GM13977 (cell line): ENCODE results near the gene OPA3.

ENCODE experiments used
- DNase-seq: peaks from one replicate; pipeline ENCODE4 v3.0.0; 2012; ENCODE audit warnings: low spot score
- in situ Hi-C: fragments of 300-500 bp; cut with MboI; formaldehyde crosslinking; loops from one replicate; pipeline ENCODE4 v1.12.0; 2022; ENCODE audit warnings: low sequenced_read_pairs, low pct_unique_long_range_greater_than_20kb, mixed read lengths, inconsistent platforms; ENCODE audit not compliant: unreplicated experiment
- TF ChIP-seq, protein P1 (sequence below): IDR thresholded peaks from 2 replicates; pipeline ENCODE4 v1.5.1; 2012; ENCODE audit warnings: mild to moderate bottlenecking, control low read depth; ENCODE audit not compliant: insufficient read depth; ENCODE audit errors: extremely low read depth, missing control alignments

OPA3 gene

DNA sequence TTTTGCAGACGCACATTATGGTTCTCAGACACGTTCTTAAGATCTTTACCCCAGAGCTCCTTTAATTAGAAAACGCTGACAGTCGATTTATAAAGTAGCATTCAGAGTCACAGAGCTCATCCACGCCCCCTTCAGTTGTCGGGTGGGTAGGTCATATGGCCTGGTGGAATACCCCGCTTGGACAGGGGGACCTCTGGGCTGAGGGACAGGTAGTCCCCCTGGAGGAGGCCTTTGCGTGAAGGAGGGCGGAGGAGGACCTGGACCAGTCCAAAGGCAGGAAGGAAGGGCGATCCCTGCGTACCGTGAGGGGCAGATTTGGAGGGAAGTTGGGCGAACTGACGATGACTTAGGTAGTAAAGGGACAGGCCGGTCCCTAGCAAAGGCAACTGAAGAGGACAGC, 56.9 kb downstream of the OPA3 start:
- no peak for DNase-seq
- TF ChIP-seq, protein P1, sequence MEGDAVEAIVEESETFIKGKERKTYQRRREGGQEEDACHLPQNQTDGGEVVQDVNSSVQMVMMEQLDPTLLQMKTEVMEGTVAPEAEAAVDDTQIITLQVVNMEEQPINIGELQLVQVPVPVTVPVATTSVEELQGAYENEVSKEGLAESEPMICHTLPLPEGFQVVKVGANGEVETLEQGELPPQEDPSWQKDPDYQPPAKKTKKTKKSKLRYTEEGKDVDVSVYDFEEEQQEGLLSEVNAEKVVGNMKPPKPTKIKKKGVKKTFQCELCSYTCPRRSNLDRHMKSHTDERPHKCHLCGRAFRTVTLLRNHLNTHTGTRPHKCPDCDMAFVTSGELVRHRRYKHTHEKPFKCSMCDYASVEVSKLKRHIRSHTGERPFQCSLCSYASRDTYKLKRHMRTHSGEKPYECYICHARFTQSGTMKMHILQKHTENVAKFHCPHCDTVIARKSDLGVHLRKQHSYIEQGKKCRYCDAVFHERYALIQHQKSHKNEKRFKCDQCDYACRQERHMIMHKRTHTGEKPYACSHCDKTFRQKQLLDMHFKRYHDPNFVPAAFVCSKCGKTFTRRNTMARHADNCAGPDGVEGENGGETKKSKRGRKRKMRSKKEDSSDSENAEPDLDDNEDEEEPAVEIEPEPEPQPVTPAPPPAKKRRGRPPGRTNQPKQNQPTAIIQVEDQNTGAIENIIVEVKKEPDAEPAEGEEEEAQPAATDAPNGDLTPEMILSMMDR, result no peak
- in situ Hi-C loops, result no loop called here

DNA sequence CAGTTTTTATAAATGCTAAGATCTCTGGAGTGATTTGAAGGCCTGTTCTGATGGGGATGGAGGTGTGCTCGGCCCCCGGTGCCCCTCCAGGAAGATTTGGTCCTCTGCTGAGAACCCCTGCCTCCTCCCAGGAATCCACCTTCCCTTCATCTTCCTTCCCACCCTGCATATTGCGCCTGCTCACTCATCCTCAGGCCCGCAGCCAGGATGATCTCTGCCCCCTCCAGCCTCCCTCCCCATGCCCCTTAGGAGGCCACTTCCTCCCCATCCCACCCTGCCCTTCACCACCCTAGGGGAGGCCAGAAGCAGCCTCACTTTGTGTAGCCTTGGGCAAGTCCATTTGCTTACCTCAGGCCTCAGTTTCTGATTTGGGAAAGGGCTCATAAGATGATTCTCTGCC, 57.6 kb downstream of the OPA3 start:
- TF ChIP-seq, protein P1, result no peak
- in situ Hi-C loops, result no loop called here
- no peak for DNase-seq

DNA sequence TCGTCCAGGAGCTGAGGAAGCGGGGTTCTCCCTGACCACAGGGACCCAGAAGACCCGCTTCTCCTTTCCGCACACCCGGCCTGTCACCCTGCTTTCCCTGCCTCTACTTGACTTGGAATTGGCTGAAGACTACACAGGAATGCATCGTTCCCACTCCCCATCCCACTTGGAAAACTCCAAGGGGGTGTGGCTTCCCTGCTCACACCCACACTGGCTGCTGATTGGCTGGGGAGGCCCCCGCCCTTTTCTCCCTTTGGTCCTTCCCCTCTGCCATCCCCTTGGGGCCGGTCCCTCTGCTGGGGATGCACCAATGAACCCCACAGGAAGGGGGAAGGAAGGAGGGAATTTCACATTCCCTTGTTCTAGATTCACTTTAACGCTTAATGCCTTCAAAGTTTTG, 58.5 kb downstream of the OPA3 start:
- TF ChIP-seq, protein P1, result no peak
- no peak for DNase-seq
- in situ Hi-C loops, result no loop called here

DNA sequence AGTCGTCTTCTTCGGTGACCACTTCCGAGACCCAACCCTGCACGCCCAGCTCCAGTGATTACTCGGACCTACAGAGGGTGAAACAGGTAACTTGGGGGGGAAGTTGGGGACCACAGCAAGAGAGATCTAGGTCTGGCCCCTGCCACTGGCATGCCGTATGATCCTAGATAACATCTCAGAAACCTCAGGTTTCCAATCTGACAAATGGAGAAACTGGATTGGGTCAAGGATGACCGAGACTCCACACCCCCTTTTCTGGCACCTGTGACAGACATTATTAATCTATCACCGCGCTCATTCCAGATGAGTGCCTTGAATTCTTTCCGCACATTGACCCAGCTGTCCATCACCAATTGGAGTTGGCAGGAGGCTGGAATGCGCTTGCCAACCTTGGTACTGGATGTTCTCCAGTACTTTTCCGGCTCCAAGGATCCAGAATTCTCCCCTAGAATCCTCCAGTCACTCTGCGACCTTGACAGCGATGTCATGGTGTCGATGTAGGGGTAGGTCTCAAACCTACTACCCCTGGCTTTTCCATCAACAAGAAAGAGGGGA, 60.0 kb downstream of the OPA3 start:
- no peak for DNase-seq
- in situ Hi-C loops, result no loop called here
- TF ChIP-seq, protein P1, result no peak

DNA sequence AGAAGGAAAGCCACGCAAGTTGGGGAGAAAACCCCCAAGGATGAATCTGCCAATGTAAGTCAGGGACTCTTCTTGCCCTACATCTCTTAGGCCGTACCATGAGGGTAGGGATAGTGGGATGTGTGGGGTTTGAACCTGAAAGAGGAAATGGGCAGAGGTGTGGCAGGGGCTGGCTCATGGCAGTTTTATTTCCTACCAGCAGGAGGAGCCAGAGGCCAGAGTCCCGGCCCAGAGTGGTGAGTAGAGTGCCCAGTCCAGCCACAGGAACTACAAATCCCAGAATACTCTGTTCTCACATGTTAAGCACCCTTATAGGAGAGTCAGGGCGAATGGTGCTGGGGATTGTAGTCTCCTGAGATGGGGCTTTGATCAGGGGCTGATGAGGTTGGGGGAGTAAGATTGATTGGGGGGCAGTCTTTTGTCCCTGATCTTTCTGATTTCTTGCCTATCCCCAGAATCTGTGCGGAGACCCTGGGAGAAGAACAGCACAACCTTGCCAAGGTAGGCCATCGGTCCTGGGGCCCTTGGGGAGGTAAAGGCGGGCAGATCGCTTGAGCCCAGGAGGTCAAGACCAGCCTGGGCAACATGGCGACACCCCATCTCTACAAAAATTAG, 60.9 kb downstream of the OPA3 start:
- TF ChIP-seq, protein P1, result peak; percentile 88
- peak; percentile 90 for DNase-seq
- in situ Hi-C loops, result no loop called here

DNA sequence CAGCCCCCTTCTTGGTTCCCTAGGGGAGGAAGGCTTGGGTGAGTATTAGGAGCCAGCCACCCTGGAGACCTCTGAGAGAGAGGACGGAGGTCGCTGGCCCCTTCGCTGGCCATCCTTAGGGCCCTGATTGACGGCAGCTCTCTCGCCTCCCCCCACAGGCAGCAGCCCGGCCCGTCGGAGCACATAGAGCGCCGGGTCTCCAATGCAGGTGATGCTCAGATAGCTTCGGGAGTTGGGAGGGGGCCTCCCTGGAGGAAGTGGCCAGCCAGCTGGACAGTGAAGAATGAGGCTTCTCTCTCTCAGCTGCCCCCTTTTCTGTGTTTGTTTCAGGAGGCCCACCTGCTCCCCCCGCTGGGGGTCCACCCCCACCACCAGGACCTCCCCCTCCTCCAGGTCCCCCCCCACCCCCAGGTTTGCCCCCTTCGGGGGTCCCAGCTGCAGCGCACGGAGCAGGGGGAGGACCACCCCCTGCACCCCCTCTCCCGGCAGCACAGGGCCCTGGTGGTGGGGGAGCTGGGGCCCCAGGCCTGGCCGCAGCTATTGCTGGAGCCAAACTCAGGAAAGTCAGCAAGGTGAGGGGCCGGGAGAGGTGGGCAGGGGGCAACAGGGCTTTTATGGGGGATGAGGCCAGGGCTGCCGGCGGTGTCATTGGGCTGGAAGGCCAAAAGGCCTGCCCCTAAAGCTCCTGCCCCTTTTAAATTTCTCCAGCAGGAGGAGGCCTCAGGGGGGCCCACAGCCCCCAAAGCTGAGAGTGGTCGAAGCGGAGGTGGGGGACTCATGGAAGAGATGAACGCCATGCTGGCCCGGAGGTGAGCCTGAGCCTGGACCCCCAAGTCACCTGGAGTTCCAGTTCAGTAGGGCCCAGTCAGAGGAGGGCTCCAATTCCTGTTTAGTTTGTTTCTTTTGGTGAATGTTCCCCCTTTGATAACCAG, 62.3 kb downstream of the OPA3 start:
- DNase-seq, result no peak
- in situ Hi-C loops, result no loop called here
- TF ChIP-seq, protein P1, result no peak
